Activated CD4-positive, alpha-beta memory T cell treated with anti-CD3 and anti-CD28 coated beads, Interleukin-2, amount 10 ng/mL, durations not matched to agents 7 days and 5 days (primary cell): Measurements from ENCODE around the gene PHF21A. TPM values are rescaled to one million over a fixed set of nuclear protein-coding genes. Genes with fewer than 3 reads are reported as not detected.

Source experiments
- CTCF ChIA-PET: fragments of 350-600 bp; sonication (Branson Sonifier 250); formaldehyde crosslinking; loops from one replicate; lab custom pipeline; 2021; ENCODE audit warnings: antibody characterized with exemption, inconsistent platforms; lab: Charles Lee
- POLR2A ChIA-PET: fragments of 350-600 bp; sonication (Branson Sonifier 250); formaldehyde crosslinking; loops from one replicate; lab custom pipeline; 2021; ENCODE audit warnings: antibody characterized with exemption; lab: Charles Lee
- DNase-seq: peaks from one replicate; pipeline ENCODE4 v3.0.0-alpha.2; 2020
- H3K27ac Mint-ChIP-seq: one replicate; pipeline ENCODE4 v1.8.0; 2021; ENCODE audit warnings: mild to moderate bottlenecking, mixed read lengths
- H3K27me3 Mint-ChIP-seq: one replicate; pipeline ENCODE4 v1.8.0; 2021; ENCODE audit warnings: mixed read lengths
- H3K36me3 Mint-ChIP-seq: one replicate; pipeline ENCODE4 v1.8.0; 2021; ENCODE audit warnings: low read depth, mixed read lengths
- H3K4me1 Mint-ChIP-seq: one replicate; pipeline ENCODE4 v1.8.0; 2021; ENCODE audit warnings: mixed read lengths
- H3K4me3 Mint-ChIP-seq: one replicate; pipeline ENCODE4 v1.8.0; 2021; ENCODE audit warnings: mild to moderate bottlenecking, mixed read lengths
- H3K9me3 Mint-ChIP-seq: one replicate; pipeline ENCODE4 v1.8.0; 2021; ENCODE audit warnings: mixed read lengths
- total RNA-seq, 2 experiments: library from RNA; stranded (reverse); gene quantifications; one replicate each; pipeline ENCODE4 v1.2.3, GENCODE V29; 2021

PHF21A gene
- total RNA-seq, 2 experiments from 2014 or later: 52.6 to 56.9 TPM

- Mint-ChIP-seq H3K9me3 (no peaks in the 10 kb centered on the region), H3K4me3 (no peak overlapping the region), H3K27me3 (peaks cover 24% of the 10 kb centered on the region), H3K4me1 (peaks cover 38% of the 10 kb centered on the region), H3K36me3 (peaks cover 2% of the 10 kb centered on the region), H3K27ac (no peak overlapping the region)
- POLR2A ChIA-PET: interaction anchor here (1.7 kb wide), 1 partner anchor 9 kb away, joined by 6 read pairs; the partner anchor contains the start of gene PEX16
- DNase-seq: no peak
- CTCF ChIA-PET: interaction anchor here (1.1 to 1.9 kb wide), 3 partner anchors 40 to 83 kb away, joined by 3 to 6 read pairs (median 4); no protein-coding TSS in a partner anchor
Observed at GRCh38 chr11:45926001-45926401, 195.3 kb downstream of the PHF21A start.

- ChIA-PET POLR2A (interaction anchor here (1.1 to 1.7 kb wide), 2 partner anchors 8 to 40 kb away, joined by 3 to 6 read pairs; partner anchors contain the start of gene PEX16), CTCF (interaction anchor here (1.2 to 1.9 kb wide), 2 partner anchors 40 to 81 kb away, joined by 4 to 6 read pairs; no protein-coding TSS in a partner anchor)
- H3K36me3 Mint-ChIP-seq: peaks cover 2% of the 10 kb centered on the region
- no peaks in the 10 kb centered on the region for H3K9me3 Mint-ChIP-seq
- H3K4me1 Mint-ChIP-seq: peaks cover 34% of the 10 kb centered on the region
- DNase-seq: no peak
- peaks cover 24% of the 10 kb centered on the region for H3K27me3 Mint-ChIP-seq
- no peak overlapping the region for H3K27ac Mint-ChIP-seq
- no peak overlapping the region for H3K4me3 Mint-ChIP-seq
Observed at GRCh38 chr11:45925550-45925949, 195.7 kb downstream of the PHF21A start.

GRCh38 chr11:45924927-45925326, 196.3 kb downstream of the PHF21A start:
- H3K4me3 Mint-ChIP-seq: no peak overlapping the region
- no peaks in the 10 kb centered on the region for H3K9me3 Mint-ChIP-seq
- DNase-seq: no peak
- H3K27me3 Mint-ChIP-seq: peaks cover 24% of the 10 kb centered on the region
- no peak overlapping the region for H3K27ac Mint-ChIP-seq
- ChIA-PET POLR2A (interaction anchor here (1.1 to 1.7 kb wide), 2 partner anchors 8 to 40 kb away, joined by 3 to 6 read pairs; partner anchors contain the start of gene PEX16), CTCF (no interaction called here)
- peaks cover 2% of the 10 kb centered on the region for H3K36me3 Mint-ChIP-seq
- H3K4me1 Mint-ChIP-seq: peaks cover 32% of the 10 kb centered on the region

- CTCF ChIA-PET: no interaction called here
- H3K4me1 Mint-ChIP-seq: peaks cover 32% of the 10 kb centered on the region
- H3K9me3 Mint-ChIP-seq: no peaks in the 10 kb centered on the region
- H3K4me3 Mint-ChIP-seq: no peak overlapping the region
- POLR2A ChIA-PET: interaction anchor here (1.1 kb wide), 1 partner anchor 41 kb away, joined by 3 read pairs; no protein-coding TSS in a partner anchor
- no peak for DNase-seq
- H3K36me3 Mint-ChIP-seq: peaks cover 2% of the 10 kb centered on the region
- no peak overlapping the region for H3K27ac Mint-ChIP-seq
- peaks cover 24% of the 10 kb centered on the region for H3K27me3 Mint-ChIP-seq
Observed at GRCh38 chr11:45924036-45924915, 197.0 kb downstream of the PHF21A start.

- H3K9me3 Mint-ChIP-seq: no peaks in the 10 kb centered on the region
- POLR2A ChIA-PET: no interaction called here
- H3K4me3 Mint-ChIP-seq: peak within 1 kb of the TSS; percentile 68
- no peak for DNase-seq
- peaks cover 36% of the 10 kb centered on the region for H3K4me1 Mint-ChIP-seq
- peaks cover 2% of the 10 kb centered on the region for H3K36me3 Mint-ChIP-seq
- no peak within 1 kb of the TSS for H3K27ac Mint-ChIP-seq
- CTCF ChIA-PET: no interaction called here
- peaks cover 24% of the 10 kb centered on the region for H3K27me3 Mint-ChIP-seq
Observed at GRCh38 chr11:45922425-45923082, 198.7 kb downstream of the PHF21A start, which contains the start of gene LARGE2. Gene LARGE2 (plus strand): TSS chr11:45922656. CDS start chr11:45922883, 227 bp downstream.

- ChIA-PET CTCF (no interaction called here), POLR2A (no interaction called here)
- H3K27me3 Mint-ChIP-seq: peaks cover 24% of the 10 kb centered on the region
- peaks cover 5% of the 10 kb centered on the region for H3K36me3 Mint-ChIP-seq
- H3K27ac Mint-ChIP-seq: no peak overlapping the region
- peaks cover 33% of the 10 kb centered on the region for H3K4me1 Mint-ChIP-seq
- no peak for DNase-seq
- no peaks in the 10 kb centered on the region for H3K9me3 Mint-ChIP-seq
- H3K4me3 Mint-ChIP-seq: peak overlapping the region; percentile 46
Observed at GRCh38 chr11:45921561-45922424, 199.5 kb downstream of the PHF21A start.

GRCh38 chr11:45920531-45921477, 200.4 kb downstream of the PHF21A start:
- POLR2A ChIA-PET: interaction anchor here (0.7 to 6.1 kb wide), 2 partner anchors 9 kb away, joined by 5 to 78 read pairs; no protein-coding TSS in a partner anchor
- no peak for DNase-seq
- CTCF ChIA-PET: interaction anchor here (0.8 to 1.1 kb wide), 2 partner anchors 44 to 149 kb away, joined by 3 to 5 read pairs; no protein-coding TSS in a partner anchor
- Mint-ChIP-seq H3K4me1 (peaks cover 42% of the 10 kb centered on the region), H3K36me3 (peaks cover 11% of the 10 kb centered on the region), H3K9me3 (no peaks in the 10 kb centered on the region), H3K4me3 (peak overlapping the region; percentile 46), H3K27ac (no peak overlapping the region), H3K27me3 (peaks cover 24% of the 10 kb centered on the region)

GRCh38 chr11:45919806-45920530, 201.3 kb downstream of the PHF21A start:
- Mint-ChIP-seq H3K4me1 (peaks cover 48% of the 10 kb centered on the region), H3K36me3 (peaks cover 17% of the 10 kb centered on the region), H3K9me3 (no peaks in the 10 kb centered on the region), H3K4me3 (peak overlapping the region; percentile 97), H3K27me3 (peaks cover 22% of the 10 kb centered on the region), H3K27ac (peak overlapping the region; percentile 56)
- DNase-seq: no peak
- ChIA-PET CTCF (interaction anchor here (1.1 to 1.9 kb wide), 2 partner anchors 45 kb away, joined by 5 to 10 read pairs; no protein-coding TSS in a partner anchor), POLR2A (interaction anchor here (6.1 kb wide), 1 partner anchor 9 kb away, joined by 78 read pairs; no protein-coding TSS in a partner anchor)

GRCh38 chr11:45918962-45919675, 202.1 kb downstream of the PHF21A start:
- Mint-ChIP-seq H3K4me1 (peaks cover 45% of the 10 kb centered on the region), H3K27me3 (peaks cover 13% of the 10 kb centered on the region), H3K9me3 (no peaks in the 10 kb centered on the region), H3K4me3 (peak overlapping the region; percentile 97), H3K27ac (peak overlapping the region; percentile 97), H3K36me3 (peaks cover 17% of the 10 kb centered on the region)
- DNase-seq: no peak
- POLR2A ChIA-PET: interaction anchor here (1.0 to 6.1 kb wide), 6 partner anchors 10 to 324 kb away, joined by 3 to 78 read pairs (median 13); partner anchors contain the start of genes CRY2 and SLC35C1
- CTCF ChIA-PET: interaction anchor here (1.6 to 1.9 kb wide), 5 partner anchors 11 to 87 kb away, joined by 10 to 12 read pairs (median 11); no protein-coding TSS in a partner anchor
